ENCODE measurements around the gene HLA-DPA1.
"Not testable (repeated sequence)": the region's sequence is repeated elsewhere in the genome, so short reads cannot be mapped to it uniquely, and the experiment has no call there.

The HLA-DPA1 gene

DNA sequence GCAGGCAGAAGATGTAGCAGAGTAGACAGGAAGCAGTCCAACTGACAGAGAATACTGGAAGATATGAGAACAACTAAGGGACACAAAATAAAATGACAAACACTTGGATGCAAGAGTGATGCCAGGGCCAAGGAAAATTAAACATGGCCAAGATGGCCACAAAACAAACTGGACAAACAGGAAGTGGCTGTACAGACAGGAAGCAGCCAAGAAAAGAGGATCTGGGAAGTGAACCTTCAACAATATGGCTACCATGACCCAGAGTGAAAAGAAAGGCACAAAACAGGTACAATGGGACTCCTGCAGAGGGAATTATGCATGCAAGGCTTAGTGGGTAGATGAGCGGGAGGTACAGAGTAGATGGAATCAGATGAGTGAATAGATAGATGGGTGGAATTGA, 31.4 kb upstream of the HLA-DPA1 start:
- no peak for DNase-seq (ENCODE audit: low read depth, low spot score)
- Histone ChIP-seq H3K4me3 (ENCODE audit: insufficient read length, low read depth) (no peak overlapping the region), H3K4me1 (ENCODE audit: insufficient read depth, insufficient read length) (no peaks in the 10 kb centered on the region), H3K27me3 (ENCODE audit: insufficient read depth, insufficient read length) (no peaks in the 10 kb centered on the region), H3K36me3 (ENCODE audit: insufficient read depth, insufficient read length, low read length) (no peaks in the 10 kb centered on the region), H3K9me3 (ENCODE audit: insufficient read depth, low read length) (peaks cover 18% of the 10 kb centered on the region), H3K9ac (ENCODE audit: insufficient read length, low read depth) (no peak overlapping the region)
- TF ChIP-seq YY1 (IDR thresholded peaks at IDR 0.05; ENCODE audit: insufficient read depth, insufficient read length) (no peak), ZNF274 (IDR thresholded peaks at IDR 0.05; ENCODE audit: low read depth, low read length) (no peak), SUZ12 (IDR thresholded peaks at IDR 0.05; ENCODE audit: extremely low read depth, insufficient read depth, insufficient read length) (no peak)

DNA sequence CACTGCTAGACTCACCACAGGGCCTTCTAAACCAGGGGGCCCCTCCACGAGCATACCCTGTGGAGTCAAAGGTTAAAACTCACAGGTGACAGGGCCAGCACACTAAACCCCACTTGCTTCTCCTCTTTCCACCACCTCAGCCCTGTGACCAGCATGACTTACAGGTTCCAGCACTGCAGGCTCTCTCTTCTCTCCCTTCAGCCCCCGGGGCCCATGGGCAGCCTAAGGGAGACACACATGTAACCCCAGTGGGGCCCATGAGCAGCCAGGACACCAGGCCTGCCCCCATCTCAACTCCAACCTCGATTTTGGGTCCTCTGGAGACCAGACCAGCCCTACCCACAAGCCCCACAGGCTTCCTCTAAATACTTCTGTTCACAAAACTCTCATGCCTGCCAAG, 30.3 kb upstream of the HLA-DPA1 start:
- H3K9ac ChIP-seq (ENCODE audit: insufficient read length, low read depth): no peak overlapping the region
- H3K27me3 ChIP-seq (ENCODE audit: insufficient read depth, insufficient read length): no peaks in the 10 kb centered on the region
- peaks cover 21% of the 10 kb centered on the region for H3K9me3 ChIP-seq (ENCODE audit: insufficient read depth, low read length)
- no peaks in the 10 kb centered on the region for H3K4me1 ChIP-seq (ENCODE audit: insufficient read depth, insufficient read length)
- no peaks in the 10 kb centered on the region for H3K36me3 ChIP-seq (ENCODE audit: insufficient read depth, insufficient read length, low read length)
- TF ChIP-seq YY1 (IDR thresholded peaks at IDR 0.05; ENCODE audit: insufficient read depth, insufficient read length) (no peak), SUZ12 (IDR thresholded peaks at IDR 0.05; ENCODE audit: extremely low read depth, insufficient read depth, insufficient read length) (no peak), ZNF274 (IDR thresholded peaks at IDR 0.05; ENCODE audit: low read depth, low read length) (no peak)
- DNase-seq (ENCODE audit: low read depth, low spot score): no peak
- H3K4me3 ChIP-seq (ENCODE audit: insufficient read length, low read depth): no peak overlapping the region

DNA sequence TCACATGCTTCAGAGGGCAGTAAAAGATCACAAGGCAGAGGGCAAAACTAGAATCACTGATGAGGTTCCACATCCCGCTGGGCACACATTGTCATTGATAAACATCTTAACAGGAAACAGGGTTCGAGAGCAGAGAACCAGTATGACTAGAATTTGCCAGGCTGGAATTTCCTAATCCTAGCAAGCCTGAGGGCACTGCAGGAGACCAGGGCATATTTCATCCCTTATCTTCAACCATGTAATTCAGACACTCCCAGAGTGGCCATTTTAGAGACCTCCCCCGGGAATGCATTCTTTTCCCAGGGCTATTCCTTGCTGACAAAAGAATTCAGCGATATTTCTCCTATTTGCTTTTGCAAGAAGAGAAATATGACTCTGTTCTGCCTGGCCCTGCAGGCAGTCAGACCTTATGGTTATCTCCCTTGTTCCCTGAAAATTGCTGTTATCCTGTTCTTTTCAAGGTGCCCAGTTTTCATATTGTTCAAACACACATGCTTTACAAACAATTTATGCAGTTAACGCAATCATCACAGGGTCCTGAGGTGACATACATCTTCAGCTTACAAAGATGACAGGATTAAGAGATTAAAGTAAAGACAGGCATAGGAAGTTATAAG, 27.8 kb upstream of the HLA-DPA1 start:
- not testable (repeated sequence) for H3K36me3 ChIP-seq (ENCODE audit: insufficient read depth, insufficient read length, low read length); H3K27me3 ChIP-seq (ENCODE audit: insufficient read depth, insufficient read length); DNase-seq (ENCODE audit: low read depth, low spot score); H3K4me3 ChIP-seq (ENCODE audit: insufficient read length, low read depth); H3K9ac ChIP-seq (ENCODE audit: insufficient read length, low read depth); H3K4me1 ChIP-seq (ENCODE audit: insufficient read depth, insufficient read length)
- H3K9me3 ChIP-seq (ENCODE audit: insufficient read depth, low read length): peaks cover 21% of the 10 kb centered on the region

DNA sequence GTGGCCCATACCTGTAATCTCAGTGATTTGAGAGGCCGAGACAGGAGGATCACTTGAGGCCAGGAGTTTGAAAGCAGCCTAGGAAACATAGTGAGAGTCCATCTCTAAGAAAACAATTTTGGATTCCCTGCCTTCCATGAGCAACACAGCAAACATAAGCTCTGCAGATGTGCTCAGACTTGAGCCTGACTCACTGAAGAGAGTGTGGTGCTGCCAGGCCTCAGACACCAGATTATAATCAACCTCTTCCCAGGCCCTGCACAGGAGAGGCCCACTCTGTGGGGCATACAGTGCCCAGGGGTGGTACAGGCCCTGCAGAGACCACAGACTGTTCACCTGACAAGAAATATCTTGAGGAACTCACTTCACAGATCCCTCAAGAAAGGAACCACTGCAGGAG, 22.2 kb upstream of the HLA-DPA1 start:
- no peaks in the 10 kb centered on the region for H3K36me3 ChIP-seq (ENCODE audit: insufficient read depth, insufficient read length, low read length)
- no peak for TF ChIP-seq SUZ12 (IDR thresholded peaks at IDR 0.05; ENCODE audit: extremely low read depth, insufficient read depth, insufficient read length)
- TF ChIP-seq ZNF274 (IDR thresholded peaks at IDR 0.05; ENCODE audit: low read depth, low read length): no peak
- TF ChIP-seq YY1 (IDR thresholded peaks at IDR 0.05; ENCODE audit: insufficient read depth, insufficient read length): no peak
- no peak for DNase-seq (ENCODE audit: low read depth, low spot score)
- no peaks in the 10 kb centered on the region for H3K27me3 ChIP-seq (ENCODE audit: insufficient read depth, insufficient read length)
- H3K9ac ChIP-seq (ENCODE audit: insufficient read length, low read depth): no peak overlapping the region
- no peaks in the 10 kb centered on the region for H3K4me1 ChIP-seq (ENCODE audit: insufficient read depth, insufficient read length)
- H3K9me3 ChIP-seq (ENCODE audit: insufficient read depth, low read length): peaks cover 11% of the 10 kb centered on the region
- no peak overlapping the region for H3K4me3 ChIP-seq (ENCODE audit: insufficient read length, low read depth)

DNA sequence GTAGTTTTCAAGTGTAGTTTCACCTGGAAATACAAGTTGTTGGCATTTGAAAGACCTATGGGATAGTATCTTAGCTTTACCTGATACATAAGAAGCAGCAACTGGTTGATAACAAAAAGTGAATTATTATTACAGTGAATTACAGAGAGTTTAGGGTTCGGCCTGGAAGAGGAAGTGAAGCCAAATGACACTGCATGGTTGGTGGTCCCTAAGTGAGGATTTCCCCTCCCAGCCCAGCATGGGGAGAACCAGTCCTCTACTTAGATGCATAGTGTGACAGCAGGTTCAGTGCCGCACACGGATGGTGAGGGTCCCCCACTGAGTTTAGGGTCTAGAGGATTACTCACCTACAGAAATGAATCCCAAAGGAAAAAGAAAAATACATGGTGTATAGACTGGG, 20.4 kb upstream of the HLA-DPA1 start:
- no peaks in the 10 kb centered on the region for H3K9me3 ChIP-seq (ENCODE audit: insufficient read depth, low read length)
- no peak overlapping the region for H3K9ac ChIP-seq (ENCODE audit: insufficient read length, low read depth)
- H3K4me1 ChIP-seq (ENCODE audit: insufficient read depth, insufficient read length): no peaks in the 10 kb centered on the region
- H3K4me3 ChIP-seq (ENCODE audit: insufficient read length, low read depth): no peak overlapping the region
- DNase-seq (ENCODE audit: low read depth, low spot score): no peak
- no peaks in the 10 kb centered on the region for H3K27me3 ChIP-seq (ENCODE audit: insufficient read depth, insufficient read length)
- TF ChIP-seq YY1 (IDR thresholded peaks at IDR 0.05; ENCODE audit: insufficient read depth, insufficient read length): no peak
- TF ChIP-seq SUZ12 (IDR thresholded peaks at IDR 0.05; ENCODE audit: extremely low read depth, insufficient read depth, insufficient read length): no peak
- H3K36me3 ChIP-seq (ENCODE audit: insufficient read depth, insufficient read length, low read length): no peaks in the 10 kb centered on the region

DNA sequence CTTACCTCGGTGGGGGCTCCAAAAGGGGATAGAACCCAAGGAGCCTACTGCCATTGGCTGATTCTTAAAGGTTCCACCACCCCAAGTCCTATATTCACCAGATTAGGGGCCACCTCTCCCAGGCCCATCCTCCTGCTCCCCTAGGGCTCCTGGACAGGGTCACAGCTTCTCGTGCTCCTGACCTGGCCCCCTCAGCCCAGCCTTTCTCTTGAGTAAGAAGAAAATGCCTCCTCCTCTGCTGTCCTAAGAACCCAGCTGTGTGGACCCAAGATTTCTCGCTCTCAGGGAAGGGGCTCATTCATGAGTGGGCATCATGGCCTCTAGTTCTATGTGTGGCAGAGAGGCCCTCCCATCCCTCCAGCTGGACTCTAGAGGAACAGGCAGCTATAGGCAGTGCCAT, 18.9 kb upstream of the HLA-DPA1 start:
- H3K4me3 ChIP-seq (ENCODE audit: insufficient read length, low read depth): no peak overlapping the region
- no peak for TF ChIP-seq ZNF274 (IDR thresholded peaks at IDR 0.05; ENCODE audit: low read depth, low read length)
- H3K4me1 ChIP-seq (ENCODE audit: insufficient read depth, insufficient read length): no peaks in the 10 kb centered on the region
- DNase-seq (ENCODE audit: low read depth, low spot score): no peak
- H3K36me3 ChIP-seq (ENCODE audit: insufficient read depth, insufficient read length, low read length): peaks cover 4% of the 10 kb centered on the region
- H3K9me3 ChIP-seq (ENCODE audit: insufficient read depth, low read length): no peaks in the 10 kb centered on the region
- H3K9ac ChIP-seq (ENCODE audit: insufficient read length, low read depth): no peak overlapping the region
- H3K27me3 ChIP-seq (ENCODE audit: insufficient read depth, insufficient read length): no peaks in the 10 kb centered on the region

DNA sequence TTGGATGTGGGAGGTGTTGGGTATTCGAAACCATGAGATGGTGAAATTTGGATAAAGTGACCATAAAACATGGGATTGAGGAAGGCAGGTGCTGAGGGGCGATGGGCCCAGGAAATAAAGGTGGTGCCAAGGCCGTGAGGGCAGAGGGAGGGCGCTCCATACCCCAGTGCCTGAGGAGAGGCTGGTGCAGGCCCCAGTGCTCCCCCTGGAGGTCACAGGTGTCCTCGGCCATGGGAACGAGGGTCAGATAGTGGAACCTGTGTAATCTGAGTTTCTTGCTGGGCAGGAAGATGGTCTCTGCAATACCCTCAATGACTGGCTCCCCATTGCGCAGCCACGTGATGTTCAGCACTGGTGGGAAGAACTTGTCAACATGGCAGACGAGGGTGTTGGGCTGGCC, 18.5 kb upstream of the HLA-DPA1 start:
- no peak overlapping the region for H3K4me3 ChIP-seq (ENCODE audit: insufficient read length, low read depth)
- H3K36me3 ChIP-seq (ENCODE audit: insufficient read depth, insufficient read length, low read length): peaks cover 6% of the 10 kb centered on the region
- no peak overlapping the region for H3K9ac ChIP-seq (ENCODE audit: insufficient read length, low read depth)
- no peak for TF ChIP-seq ZNF274 (IDR thresholded peaks at IDR 0.05; ENCODE audit: low read depth, low read length)
- no peak for TF ChIP-seq YY1 (IDR thresholded peaks at IDR 0.05; ENCODE audit: insufficient read depth, insufficient read length)
- no peak for TF ChIP-seq SUZ12 (IDR thresholded peaks at IDR 0.05; ENCODE audit: extremely low read depth, insufficient read depth, insufficient read length)
- no peak for DNase-seq (ENCODE audit: low read depth, low spot score)
- no peaks in the 10 kb centered on the region for H3K27me3 ChIP-seq (ENCODE audit: insufficient read depth, insufficient read length)
- H3K4me1 ChIP-seq (ENCODE audit: insufficient read depth, insufficient read length): no peaks in the 10 kb centered on the region
- no peaks in the 10 kb centered on the region for H3K9me3 ChIP-seq (ENCODE audit: insufficient read depth, low read length)

Data from NT2/D1 (cell line).